HTR-8/SVneo (cell line): Measurements from ENCODE around the gene PHKB.

Source experiments
- DNase-seq: peaks from one replicate; pipeline ENCODE4 v3.0.0; 2011; ENCODE audit warnings: low spot score, mixed read lengths; ENCODE audit not compliant: insufficient read length
- FAIRE-seq: peaks from 2 replicates; lab custom pipeline; 2011; peaks lifted over from hg19 to GRCh38; lab: Jason Lieb, UNC

The PHKB gene

GRCh38 chr16:47713225-47713595 is 252.1 kb downstream of the PHKB start:
- peak; percentile 19 for DNase-seq
- peak; percentile 9 for FAIRE-seq

- no peak for FAIRE-seq
- no peak for DNase-seq
These were observed 254.4 kb downstream of the PHKB start for GRCh38 chr16:47715442-47716083.

- DNase-seq: no peak
- no peak for FAIRE-seq
These were observed 255.4 kb downstream of the PHKB start for GRCh38 chr16:47716571-47716970.

GRCh38 chr16:47719713-47720112 is 258.6 kb downstream of the PHKB start:
- no peak for DNase-seq
- FAIRE-seq: no peak

- DNase-seq (no peak), FAIRE-seq (no peak)
These were observed 260.0 kb downstream of the PHKB start for GRCh38 chr16:47721006-47721637.

GRCh38 chr16:47722046-47722445 is 260.9 kb downstream of the PHKB start:
- no peak for DNase-seq
- no peak for FAIRE-seq

- FAIRE-seq (no peak), DNase-seq (no peak)
These were observed 263.1 kb downstream of the PHKB start for GRCh38 chr16:47724115-47724785.

GRCh38 chr16:47725188-47725695 is 264.1 kb downstream of the PHKB start:
- no peak for DNase-seq
- FAIRE-seq: no peak

GRCh38 chr16:47726031-47726675 is 265.0 kb downstream of the PHKB start:
- no peak for FAIRE-seq
- DNase-seq: no peak

GRCh38 chr16:47727131-47727530 is 266.0 kb downstream of the PHKB start:
- DNase-seq: no peak
- no peak for FAIRE-seq

- no peak for FAIRE-seq
- no peak for DNase-seq
These were observed 267.1 kb downstream of the PHKB start for GRCh38 chr16:47728205-47728604.

- DNase-seq: no peak
- no peak for FAIRE-seq
These were observed 268.6 kb downstream of the PHKB start for GRCh38 chr16:47729701-47730100.

- FAIRE-seq: no peak
- no peak for DNase-seq
These were observed 270.1 kb downstream of the PHKB start for GRCh38 chr16:47731252-47731651.

- no peak for FAIRE-seq
- no peak for DNase-seq
These were observed 271.0 kb downstream of the PHKB start for GRCh38 chr16:47732122-47732521.

- peak; percentile 48 for DNase-seq
- no peak for FAIRE-seq
These were observed 271.5 kb downstream of the PHKB start for GRCh38 chr16:47732523-47733111.

- FAIRE-seq (no peak), DNase-seq (no peak)
These were observed 273.1 kb downstream of the PHKB start for GRCh38 chr16:47734081-47734857.

GRCh38 chr16:47734987-47735594 is 274.0 kb downstream of the PHKB start:
- FAIRE-seq (no peak), DNase-seq (no peak)

GRCh38 chr16:47750371-47750770 is 289.2 kb downstream of the PHKB start:
- no peak for DNase-seq

More at GRCh38 chr16:47750371-47750770, 289.2 kb downstream of the PHKB start:
- FAIRE-seq: no peak
